Measurements from ENCODE around the gene ISL1. TPM values are rescaled to one million over a fixed set of nuclear protein-coding genes. Genes with fewer than 3 reads are reported as not detected.

ISL1 gene
- total RNA-seq, 1 donor from 2014 or later = 0.67 TPM

GRCh38 chr5:51371052-51371451 is 12.2 kb upstream of the ISL1 start:
- no peak for DNase-seq (ENCODE audit: low spot score)
- H3K4me1 Mint-ChIP-seq (ENCODE audit: unreplicated experiment) = no peaks in the 10 kb centered on the region
- H3K27ac Mint-ChIP-seq (ENCODE audit: unreplicated experiment) = no peak overlapping the region
- H3K27me3 Mint-ChIP-seq (ENCODE audit: unreplicated experiment) = no peaks in the 10 kb centered on the region
- H3K9me3 Mint-ChIP-seq (ENCODE audit: unreplicated experiment) = no peaks in the 10 kb centered on the region
- TF ChIP-seq, protein P1, sequence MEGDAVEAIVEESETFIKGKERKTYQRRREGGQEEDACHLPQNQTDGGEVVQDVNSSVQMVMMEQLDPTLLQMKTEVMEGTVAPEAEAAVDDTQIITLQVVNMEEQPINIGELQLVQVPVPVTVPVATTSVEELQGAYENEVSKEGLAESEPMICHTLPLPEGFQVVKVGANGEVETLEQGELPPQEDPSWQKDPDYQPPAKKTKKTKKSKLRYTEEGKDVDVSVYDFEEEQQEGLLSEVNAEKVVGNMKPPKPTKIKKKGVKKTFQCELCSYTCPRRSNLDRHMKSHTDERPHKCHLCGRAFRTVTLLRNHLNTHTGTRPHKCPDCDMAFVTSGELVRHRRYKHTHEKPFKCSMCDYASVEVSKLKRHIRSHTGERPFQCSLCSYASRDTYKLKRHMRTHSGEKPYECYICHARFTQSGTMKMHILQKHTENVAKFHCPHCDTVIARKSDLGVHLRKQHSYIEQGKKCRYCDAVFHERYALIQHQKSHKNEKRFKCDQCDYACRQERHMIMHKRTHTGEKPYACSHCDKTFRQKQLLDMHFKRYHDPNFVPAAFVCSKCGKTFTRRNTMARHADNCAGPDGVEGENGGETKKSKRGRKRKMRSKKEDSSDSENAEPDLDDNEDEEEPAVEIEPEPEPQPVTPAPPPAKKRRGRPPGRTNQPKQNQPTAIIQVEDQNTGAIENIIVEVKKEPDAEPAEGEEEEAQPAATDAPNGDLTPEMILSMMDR (IDR thresholded peaks at IDR 0.05; ENCODE audit: unreplicated experiment) = no peak
- H3K4me3 Mint-ChIP-seq (ENCODE audit: unreplicated experiment) = no peak overlapping the region
- no peaks in the 10 kb centered on the region for H3K36me3 Mint-ChIP-seq (ENCODE audit: low read depth, unreplicated experiment)

- Mint-ChIP-seq H3K27ac (ENCODE audit: unreplicated experiment) (no peak overlapping the region), H3K9me3 (ENCODE audit: unreplicated experiment) (no peaks in the 10 kb centered on the region), H3K27me3 (ENCODE audit: unreplicated experiment) (peaks cover 11% of the 10 kb centered on the region), H3K4me1 (ENCODE audit: unreplicated experiment) (peaks cover 24% of the 10 kb centered on the region), H3K4me3 (ENCODE audit: unreplicated experiment) (no peak overlapping the region), H3K36me3 (ENCODE audit: low read depth, unreplicated experiment) (no peaks in the 10 kb centered on the region)
- DNase-seq (ENCODE audit: low spot score) = no peak
- TF ChIP-seq, protein P1 (IDR thresholded peaks at IDR 0.05; ENCODE audit: unreplicated experiment) = no peak
These were observed 9.2 kb upstream of the ISL1 start for GRCh38 chr5:51373880-51374523.

GRCh38 chr5:51375084-51375483 is 8.2 kb upstream of the ISL1 start:
- DNase-seq (ENCODE audit: low spot score) = no peak
- TF ChIP-seq, protein P1 (IDR thresholded peaks at IDR 0.05; ENCODE audit: unreplicated experiment) = no peak
- H3K4me1 Mint-ChIP-seq (ENCODE audit: unreplicated experiment) = peaks cover 27% of the 10 kb centered on the region
- H3K27me3 Mint-ChIP-seq (ENCODE audit: unreplicated experiment) = peaks cover 20% of the 10 kb centered on the region
- no peak overlapping the region for H3K4me3 Mint-ChIP-seq (ENCODE audit: unreplicated experiment)
- no peaks in the 10 kb centered on the region for H3K9me3 Mint-ChIP-seq (ENCODE audit: unreplicated experiment)
- no peaks in the 10 kb centered on the region for H3K36me3 Mint-ChIP-seq (ENCODE audit: low read depth, unreplicated experiment)
- no peak overlapping the region for H3K27ac Mint-ChIP-seq (ENCODE audit: unreplicated experiment)

GRCh38 chr5:51376509-51376908 is 6.7 kb upstream of the ISL1 start:
- Mint-ChIP-seq H3K27me3 (ENCODE audit: unreplicated experiment) (peaks cover 20% of the 10 kb centered on the region), H3K9me3 (ENCODE audit: unreplicated experiment) (no peaks in the 10 kb centered on the region), H3K36me3 (ENCODE audit: low read depth, unreplicated experiment) (no peaks in the 10 kb centered on the region), H3K27ac (ENCODE audit: unreplicated experiment) (no peak overlapping the region), H3K4me1 (ENCODE audit: unreplicated experiment) (peaks cover 30% of the 10 kb centered on the region), H3K4me3 (ENCODE audit: unreplicated experiment) (no peak overlapping the region)
- DNase-seq (ENCODE audit: low spot score) = no peak
- TF ChIP-seq, protein P1 (IDR thresholded peaks at IDR 0.05; ENCODE audit: unreplicated experiment) = no peak

GRCh38 chr5:51377151-51378060 is 5.8 kb upstream of the ISL1 start:
- H3K9me3 Mint-ChIP-seq (ENCODE audit: unreplicated experiment) = no peaks in the 10 kb centered on the region
- H3K27me3 Mint-ChIP-seq (ENCODE audit: unreplicated experiment) = peaks cover 22% of the 10 kb centered on the region
- DNase-seq (ENCODE audit: low spot score) = no peak
- no peaks in the 10 kb centered on the region for H3K36me3 Mint-ChIP-seq (ENCODE audit: low read depth, unreplicated experiment)
- TF ChIP-seq, protein P1 (IDR thresholded peaks at IDR 0.05; ENCODE audit: unreplicated experiment) = no peak
- H3K27ac Mint-ChIP-seq (ENCODE audit: unreplicated experiment) = no peak overlapping the region
- peaks cover 39% of the 10 kb centered on the region for H3K4me1 Mint-ChIP-seq (ENCODE audit: unreplicated experiment)
- peak overlapping the region; percentile 65 for H3K4me3 Mint-ChIP-seq (ENCODE audit: unreplicated experiment)

Data from endothelial cell (in vitro differentiated cells).